Activated gamma-delta T cell (primary cell): ENCODE data around the gene CPA3.

Source experiments
- DNase-seq: peaks from one replicate; lab custom pipeline; 2025; lab: John Stamatoyannopoulos, UW
- total RNA-seq, 2 donors: gene quantifications; one replicate each; lab custom pipeline; 2026; lab: John Stamatoyannopoulos, UW

Gene CPA3, protein sequence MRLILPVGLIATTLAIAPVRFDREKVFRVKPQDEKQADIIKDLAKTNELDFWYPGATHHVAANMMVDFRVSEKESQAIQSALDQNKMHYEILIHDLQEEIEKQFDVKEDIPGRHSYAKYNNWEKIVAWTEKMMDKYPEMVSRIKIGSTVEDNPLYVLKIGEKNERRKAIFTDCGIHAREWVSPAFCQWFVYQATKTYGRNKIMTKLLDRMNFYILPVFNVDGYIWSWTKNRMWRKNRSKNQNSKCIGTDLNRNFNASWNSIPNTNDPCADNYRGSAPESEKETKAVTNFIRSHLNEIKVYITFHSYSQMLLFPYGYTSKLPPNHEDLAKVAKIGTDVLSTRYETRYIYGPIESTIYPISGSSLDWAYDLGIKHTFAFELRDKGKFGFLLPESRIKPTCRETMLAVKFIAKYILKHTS
- 0.05 to 8.4 reads per million in 2 donors for total RNA-seq

DNA sequence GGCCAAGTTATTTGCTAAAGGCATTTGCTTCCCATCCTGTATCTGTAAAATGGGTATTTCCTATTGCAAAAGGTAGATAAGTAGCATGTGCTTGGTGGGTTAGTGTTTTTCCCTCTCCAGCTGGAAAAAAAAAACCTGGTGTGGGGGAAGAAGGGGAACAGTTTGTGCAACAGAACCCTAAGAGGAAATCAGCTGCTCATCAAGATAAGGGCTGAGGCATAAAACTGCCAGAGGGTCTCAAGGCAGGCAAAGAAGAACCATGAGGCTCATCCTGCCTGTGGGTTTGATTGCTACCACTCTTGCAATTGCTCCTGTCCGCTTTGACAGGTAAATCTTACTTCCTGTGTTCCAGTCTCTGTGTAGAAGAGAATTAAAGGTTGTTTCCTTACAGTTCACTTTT is at the start of gene CPA3:
TSS of gene CPA3 (plus strand) at position 248 of the 400 bp plus-strand sequence. CDS start at position 260, 12 bp downstream.
- DNase-seq, result no peak

DNA sequence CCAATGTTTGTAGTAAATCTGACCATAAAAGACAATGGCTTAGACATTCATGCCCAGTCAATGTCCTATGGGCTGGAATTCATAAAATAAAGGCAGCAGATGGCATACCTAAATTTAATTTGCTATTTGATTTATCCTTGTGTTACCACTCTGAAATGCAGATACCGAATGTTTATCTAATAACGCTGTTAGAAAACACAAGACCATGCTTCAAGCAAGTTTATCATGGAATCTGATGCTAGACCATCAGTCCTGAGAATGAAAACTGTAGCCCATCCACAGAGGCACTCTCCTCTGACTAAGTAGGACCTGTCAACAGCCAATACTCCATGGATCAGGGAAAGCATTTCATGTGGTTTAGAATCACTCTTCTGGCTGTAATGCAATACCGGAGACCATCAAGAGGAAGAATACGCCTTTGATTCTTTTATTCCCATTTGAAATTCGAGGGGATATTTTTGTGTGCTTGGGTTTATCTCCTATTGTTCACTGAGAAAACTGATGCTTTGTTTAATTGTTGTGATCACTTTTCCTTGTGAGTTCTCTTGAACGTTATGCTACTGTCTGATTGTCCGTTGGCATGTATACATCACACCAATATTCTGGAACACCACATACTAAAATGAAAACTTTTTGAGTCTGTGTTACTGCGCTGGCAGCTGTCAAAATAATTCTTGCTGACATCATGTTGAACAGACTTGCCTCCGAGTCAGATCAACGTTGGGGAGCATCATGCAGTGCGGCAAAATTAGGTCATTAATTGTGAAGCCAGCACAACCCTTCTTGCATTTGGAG is 49.6 kb upstream of the CPA3 start:
- no peak for DNase-seq

DNA sequence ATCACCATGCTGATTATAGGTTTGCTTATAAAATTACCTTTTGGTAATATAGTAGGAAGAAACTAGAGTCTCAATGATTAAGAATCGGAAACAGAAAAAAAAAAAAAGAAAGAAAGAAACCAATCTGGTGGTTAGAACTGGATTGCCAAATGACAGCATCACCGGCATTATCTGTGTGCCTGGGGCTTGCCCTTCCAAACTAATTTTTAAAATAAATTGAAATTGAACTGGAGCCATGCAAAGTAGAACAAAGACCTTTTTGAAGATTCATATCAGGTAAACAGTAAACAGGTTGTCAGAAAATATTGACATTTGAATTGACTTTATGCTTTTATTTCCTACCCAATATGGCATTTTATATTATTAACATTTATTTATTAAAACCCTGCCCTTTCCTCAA is 48.7 kb upstream of the CPA3 start:
- DNase-seq, result no peak

DNA sequence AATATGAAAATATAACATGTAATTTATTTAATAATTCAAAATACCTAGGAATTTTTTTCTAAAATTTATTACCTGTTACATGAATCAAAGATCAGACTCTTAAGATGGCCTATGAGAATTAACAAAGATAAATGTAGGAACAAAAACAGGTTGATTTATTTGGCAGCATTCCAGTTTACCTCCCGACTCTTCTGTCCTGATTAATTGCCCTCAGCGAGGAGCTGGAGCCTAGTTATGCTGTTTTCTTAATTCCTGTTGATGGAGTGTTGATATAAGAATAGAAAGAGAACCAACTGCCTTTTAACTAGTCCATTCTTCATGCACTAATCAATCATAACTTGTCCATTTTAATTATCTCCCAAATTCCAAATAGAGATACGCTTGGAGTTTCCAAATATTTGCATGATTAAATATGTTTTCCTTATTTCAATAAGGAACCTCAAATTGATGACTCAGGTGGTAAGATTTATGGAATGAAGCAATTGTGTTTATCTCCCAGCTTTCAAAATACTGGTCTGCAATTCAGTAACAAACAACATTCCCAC is 48.0 kb upstream of the CPA3 start:
- no peak for DNase-seq

DNA sequence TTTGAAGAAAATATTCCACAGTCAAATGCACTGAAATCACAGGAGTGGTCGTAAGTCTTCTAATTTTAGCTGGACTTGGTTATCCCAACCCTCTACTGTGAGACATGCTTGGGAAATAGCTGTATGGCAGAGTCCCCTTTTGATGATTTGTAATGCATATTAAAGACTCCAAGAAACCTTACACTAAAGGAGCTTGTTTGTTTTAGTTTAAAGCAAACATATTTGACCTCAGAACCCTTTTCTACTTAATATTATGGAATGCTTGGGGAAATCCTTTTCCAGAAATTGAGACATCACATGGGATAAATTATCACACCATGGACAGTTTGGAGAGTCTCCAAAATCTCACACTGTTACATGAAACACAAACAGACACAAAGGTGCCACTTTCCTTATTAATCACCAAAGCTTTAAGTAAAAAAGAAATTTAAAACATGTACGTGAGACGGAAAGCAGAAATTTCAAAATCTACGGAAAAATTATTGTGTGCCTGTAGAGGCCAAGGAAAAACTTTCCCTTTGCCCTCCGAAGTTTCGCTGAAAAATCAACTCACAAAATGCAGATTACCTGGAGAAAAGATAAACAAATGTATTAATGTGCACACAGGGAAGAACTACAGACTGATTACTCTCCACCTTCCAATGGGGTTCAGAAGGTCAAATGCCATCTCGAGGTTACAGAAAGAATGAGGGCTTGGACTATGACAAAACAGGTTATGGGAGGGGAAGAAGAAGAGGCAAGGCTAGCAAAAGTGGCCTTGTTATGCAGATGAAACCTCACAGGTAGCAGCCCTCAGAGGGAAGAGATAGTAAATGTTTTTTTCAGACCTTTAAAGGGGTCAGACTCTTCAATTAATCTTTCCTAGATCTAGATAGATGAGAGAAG is 44.5 kb upstream of the CPA3 start:
- no peak for DNase-seq

DNA sequence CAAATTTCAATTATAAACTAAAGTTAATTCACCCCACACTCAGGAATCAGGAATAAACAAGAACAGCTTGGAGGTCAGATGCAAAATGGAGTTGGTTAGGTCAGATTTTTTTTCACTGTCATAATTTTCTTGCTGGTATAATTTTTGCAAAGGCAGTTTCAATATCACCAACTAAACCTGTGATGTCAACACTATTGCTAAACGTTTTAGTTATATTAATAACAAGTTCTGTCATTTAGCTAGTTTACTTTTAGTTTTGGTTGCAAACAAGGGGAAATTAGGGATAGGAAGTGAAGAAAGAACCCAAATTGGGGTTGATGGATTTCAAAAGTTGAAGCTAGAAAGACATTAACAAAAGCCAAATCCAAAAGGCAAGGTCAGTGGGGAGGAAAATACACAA is 42.1 kb upstream of the CPA3 start:
- no peak for DNase-seq

DNA sequence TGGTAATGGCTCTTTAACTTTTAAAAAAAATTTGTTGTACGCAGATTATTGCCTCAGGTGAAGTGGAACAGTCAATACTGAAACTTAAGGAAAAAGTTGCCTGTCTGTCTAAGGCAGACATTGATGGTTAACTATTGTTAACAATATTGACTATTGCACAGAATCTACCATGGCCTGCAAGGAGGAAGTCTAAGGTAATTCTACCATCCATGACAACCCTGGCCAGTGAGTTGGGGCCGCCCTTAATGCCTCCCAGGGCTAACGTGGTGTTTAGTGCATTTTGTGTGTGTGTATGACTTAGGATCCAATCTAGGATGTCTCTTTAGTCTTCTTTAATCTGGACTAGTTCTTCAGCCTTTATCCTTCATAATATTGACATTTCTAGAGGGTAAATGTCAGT is 39.6 kb upstream of the CPA3 start:
- no peak for DNase-seq

DNA sequence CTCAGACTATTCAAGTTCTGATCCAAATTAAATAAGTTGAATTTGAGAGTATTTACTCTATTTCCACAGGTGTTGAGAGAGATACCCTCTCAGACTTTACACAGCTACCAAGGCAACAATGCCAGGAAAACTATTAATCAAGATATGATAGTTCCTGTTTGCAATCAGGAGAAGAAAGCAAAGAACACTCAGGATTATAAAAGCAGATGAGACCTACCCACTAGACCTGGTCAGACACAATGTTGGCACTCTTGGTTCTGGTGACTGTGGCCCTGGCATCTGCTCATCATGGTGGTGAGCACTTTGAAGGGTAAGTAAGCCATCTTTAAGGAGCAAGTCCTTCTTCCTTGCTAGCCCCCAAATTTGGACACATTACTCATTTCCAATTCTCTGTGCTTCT is 37.5 kb upstream of the CPA3 start, which contains the start of gene CPB1:
TSS of gene CPB1 (plus strand) at position 227 of the 400 bp plus-strand sequence. CDS start at position 240, 13 bp downstream.
- no peak for DNase-seq

DNA sequence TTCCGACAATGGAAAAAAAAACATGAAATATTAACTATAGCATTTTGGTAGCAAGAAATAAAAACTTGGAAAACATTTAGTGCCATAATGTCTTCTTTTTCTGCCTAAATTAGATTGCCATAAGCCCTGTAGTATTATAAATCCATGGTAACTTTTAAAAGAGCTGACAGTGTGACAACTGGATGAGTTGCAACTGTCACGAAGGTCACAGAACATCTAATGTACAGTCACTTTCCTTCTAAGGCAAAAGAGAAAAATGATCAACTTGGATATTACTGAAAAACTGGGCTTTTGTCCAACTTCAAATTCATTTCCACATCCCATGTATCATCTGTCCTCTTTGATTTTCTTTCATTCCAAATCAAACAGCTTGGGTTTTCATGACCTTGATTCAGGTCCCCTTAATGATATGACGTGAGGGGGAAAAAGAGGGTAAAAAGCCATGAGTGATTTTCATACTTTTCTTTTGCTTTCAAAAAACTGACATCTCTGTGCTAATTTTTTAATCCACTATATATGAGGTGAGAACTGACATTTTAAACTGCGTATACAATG is 36.9 kb upstream of the CPA3 start:
- DNase-seq, result no peak

DNA sequence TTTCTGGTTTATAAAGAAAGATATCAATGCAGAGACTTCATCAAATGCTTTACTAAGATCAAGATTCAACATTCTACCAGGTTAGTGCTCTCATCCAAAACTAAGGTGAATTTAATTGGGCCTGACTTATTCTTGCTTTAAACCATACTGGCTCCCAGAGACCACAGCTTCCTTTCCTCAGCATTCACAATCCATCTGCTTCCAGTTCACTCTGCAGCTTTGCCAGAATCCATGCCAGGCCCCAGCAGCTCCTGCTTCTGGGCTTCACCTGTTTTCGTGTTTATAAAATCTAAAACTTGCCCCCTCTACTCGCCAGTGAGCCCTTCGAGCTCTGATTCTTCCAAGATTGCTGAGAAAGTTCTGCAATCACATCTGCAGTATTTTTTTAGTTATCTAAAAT is 35.2 kb upstream of the CPA3 start:
- DNase-seq, result no peak

DNA sequence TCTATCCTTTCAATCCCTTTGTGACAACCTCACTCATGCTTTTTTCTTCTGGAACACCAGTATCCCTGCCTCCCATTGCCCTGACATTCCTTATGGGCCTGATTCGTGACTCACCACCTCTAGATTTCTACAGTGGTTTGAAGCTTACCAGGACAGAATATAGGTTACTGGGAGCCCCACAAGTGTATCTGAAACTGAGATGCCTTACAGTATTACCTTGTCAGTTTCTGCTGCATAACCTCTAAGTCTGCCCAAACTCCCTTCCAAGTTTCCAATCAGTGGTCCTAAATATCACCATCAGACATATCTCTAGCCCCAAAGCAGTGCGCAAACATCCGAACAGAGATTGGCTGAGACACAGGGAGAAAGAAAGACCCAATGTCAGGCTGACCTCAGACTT is 31.9 kb upstream of the CPA3 start:
- DNase-seq, result no peak

DNA sequence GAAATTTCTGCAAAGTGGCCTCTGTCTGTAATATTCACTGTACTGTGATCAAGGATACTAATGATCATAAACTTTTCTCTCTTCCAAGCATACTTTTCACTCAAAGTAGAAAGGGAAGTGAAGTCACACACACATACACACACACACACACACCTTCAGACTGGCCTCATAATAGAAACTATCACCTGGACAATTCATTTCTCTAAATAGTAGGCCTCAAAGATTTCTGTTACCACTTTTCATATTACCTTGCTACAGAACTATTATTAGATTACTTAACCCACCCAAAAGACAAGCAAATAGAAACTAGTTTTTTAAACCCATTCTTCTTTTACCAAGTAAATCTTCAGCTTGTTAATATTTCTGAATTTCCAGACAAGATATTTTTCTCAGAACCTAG is 25.3 kb upstream of the CPA3 start:
- no peak for DNase-seq

DNA sequence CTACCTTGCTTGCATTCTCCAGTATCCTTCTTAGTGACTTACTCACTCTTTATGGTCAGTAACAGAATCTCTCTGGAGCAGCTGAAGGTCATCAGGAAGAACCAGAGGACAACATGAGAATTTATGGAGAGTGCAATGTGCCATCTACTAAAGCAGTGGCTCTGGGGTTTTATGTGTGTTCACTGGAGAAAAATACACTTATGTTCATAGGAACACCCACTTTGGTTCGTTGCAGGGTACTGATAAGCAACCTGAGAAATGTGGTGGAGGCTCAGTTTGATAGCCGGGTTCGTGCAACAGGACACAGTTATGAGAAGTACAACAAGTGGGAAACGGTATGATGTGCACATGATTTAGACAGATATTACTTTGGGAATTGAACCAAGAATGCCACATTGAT is 24.6 kb upstream of the CPA3 start:
- DNase-seq, result no peak

DNA sequence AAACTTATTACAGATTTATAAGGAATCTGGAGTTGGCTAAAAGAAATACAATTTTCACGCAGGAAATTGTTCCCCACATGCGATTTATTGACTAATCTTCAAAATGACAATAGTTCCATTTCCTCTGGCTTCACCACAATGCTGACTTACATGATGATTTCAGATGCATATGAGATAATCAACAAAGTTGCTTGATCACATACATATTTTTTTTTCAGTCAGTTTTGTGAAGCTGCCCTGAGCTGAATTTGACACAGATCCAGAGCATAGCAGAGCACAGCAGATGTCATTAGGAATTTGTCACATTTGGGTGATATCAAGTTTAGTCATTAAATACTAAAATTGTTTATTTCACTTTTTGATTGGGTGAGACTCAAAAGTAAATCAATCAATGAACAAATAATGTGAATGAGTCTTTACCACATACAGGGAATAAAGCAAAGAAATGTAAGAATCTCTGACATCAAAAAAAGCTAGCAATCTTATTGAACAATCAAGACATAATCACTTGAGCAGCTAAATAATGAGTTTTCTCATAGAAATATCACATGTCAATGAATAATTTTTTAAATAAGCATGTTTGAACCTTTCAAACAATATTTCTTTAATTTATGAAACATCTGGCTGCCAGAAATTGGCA is 19.2 kb upstream of the CPA3 start:
- no peak for DNase-seq

DNA sequence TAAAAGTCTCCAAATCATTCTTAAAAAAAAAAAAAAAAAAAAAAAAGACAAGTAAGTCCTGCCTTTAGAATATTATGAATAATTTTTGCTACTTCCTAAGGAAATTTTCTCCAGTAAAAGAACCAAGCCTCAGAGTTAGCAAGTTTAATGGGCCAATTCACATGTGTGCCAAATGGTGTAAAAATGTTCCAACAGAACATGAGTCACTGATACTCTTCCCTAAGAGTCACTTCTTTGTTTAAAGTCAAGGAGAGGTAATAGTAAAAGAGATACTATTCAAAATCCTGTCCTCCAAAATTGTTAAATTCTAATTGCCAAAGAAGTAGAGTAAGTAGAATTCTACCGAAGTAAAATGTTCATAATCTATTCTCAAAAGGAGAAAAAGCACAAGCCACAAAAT is 17.7 kb upstream of the CPA3 start:
- no peak for DNase-seq

DNA sequence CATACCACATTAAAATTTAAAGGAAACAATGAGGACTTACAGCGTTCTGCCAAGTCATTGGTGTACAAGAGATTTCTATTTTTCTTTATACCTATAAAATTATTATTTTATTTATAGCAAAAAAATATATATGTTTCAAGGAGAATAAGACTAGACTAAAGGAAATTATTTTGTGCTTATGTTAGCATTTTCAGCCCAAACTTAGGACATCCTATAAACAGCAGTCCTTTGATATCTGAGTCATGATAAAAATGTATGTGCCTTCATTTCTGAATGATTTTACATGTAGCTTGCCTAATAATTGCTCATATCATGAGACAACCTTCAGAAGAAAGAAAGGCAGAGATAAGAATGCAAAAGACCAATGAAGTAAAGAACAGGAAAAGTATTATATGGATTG is 16.7 kb upstream of the CPA3 start:
- DNase-seq, result no peak

DNA sequence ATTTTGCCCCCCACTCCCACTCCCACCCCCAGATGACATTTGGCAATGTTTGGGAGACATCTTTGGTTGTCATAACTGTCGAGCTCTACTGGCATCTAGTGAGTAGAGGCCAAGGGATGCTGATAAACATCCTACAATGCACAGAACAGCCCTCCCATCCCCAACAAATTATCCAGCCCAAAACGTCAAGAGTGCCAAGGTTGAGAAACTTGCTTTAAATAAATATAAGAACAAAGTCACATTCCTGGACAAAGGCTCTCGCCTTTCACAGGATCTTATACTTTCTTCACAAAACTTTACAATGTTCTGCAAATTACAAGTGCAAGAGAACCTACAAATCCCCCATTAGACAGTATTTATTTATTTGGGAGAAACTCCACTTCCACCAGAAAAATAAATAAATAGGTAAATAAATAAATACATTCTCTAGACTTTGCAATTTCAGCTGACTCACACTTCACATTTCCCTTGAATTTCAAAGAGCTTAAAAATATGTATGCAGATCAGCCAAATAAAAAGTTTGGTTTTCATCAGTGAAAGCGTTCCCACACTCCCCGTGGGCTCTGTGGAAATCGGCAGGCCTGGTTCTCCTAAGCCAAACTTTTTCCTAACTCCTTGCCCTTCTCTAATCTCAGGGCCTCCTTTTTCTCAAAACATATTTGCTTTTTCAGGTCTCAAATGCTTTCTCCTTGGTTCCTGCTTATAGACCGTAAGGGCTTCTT is 12.7 kb upstream of the CPA3 start:
- DNase-seq, result no peak

DNA sequence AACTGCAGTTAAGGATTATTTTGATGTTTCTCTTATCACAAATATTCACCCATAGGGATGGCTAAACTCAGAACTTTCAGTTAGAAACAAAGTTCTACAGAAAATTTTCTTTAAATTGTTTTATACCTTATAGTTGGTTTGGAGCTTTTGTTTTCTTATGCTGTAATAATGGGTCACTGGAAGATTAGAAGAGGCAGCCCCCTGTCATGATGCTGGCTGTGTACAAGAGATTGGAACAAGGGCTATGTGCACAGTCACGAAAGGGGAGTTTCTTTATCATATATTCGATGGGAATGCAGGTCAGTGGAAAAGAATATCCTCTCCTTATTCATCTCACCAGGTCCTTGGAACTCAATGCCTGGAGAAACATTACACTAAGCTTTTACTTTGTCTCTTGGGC is 12.0 kb upstream of the CPA3 start:
- DNase-seq, result no peak

DNA sequence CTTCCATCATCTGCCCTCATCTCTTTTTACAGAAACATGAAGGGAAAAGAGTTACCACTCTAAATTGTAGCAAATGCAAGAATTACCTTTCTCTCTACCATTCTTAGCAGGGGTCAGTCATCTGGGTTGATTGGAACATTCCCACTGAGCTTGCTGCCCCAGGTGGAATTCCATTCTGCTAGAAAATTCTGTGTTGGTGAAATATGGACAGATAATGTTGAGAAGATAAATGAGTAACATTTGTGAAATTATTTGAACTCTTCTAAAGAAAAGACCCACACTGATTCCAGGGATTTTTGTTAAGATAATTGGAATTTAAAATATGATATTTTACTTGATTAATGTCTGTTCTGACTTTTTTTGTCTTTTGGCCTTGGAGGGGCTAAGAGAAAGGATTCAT is 11.0 kb upstream of the CPA3 start:
- DNase-seq, result no peak

DNA sequence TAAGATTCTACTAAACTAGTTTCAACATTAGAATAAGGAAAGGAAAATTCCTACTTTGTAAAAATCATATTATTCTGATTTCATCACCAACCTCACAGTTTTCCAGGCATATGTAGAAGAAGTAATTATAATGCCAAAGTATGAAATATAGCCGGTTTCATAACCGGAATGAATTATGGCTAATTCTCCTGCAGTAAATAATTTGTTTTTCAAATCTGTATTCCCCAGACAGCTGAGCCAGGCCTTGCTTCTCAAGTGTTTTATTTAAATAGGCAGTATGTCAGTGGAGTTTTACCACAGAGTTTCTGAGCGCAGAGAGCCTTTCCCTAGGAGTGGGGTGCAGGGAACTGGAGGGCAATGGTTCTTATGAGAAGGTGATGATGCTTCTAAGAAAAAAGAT is 8.7 kb upstream of the CPA3 start:
- DNase-seq, result no peak
